Fibroblast of the conjunctiva (primary cell): Measurements from ENCODE around the gene CEP112.

ENCODE experiments used
- DNase-seq: peaks from one replicate; pipeline ENCODE4 v3.0.0-alpha.2; 2010; ENCODE audit warnings: low read depth

Gene CEP112

GRCh38 chr17:65988451-65988850 is 203.5 kb downstream of the CEP112 start:
- DNase-seq, result no peak

DNA sequence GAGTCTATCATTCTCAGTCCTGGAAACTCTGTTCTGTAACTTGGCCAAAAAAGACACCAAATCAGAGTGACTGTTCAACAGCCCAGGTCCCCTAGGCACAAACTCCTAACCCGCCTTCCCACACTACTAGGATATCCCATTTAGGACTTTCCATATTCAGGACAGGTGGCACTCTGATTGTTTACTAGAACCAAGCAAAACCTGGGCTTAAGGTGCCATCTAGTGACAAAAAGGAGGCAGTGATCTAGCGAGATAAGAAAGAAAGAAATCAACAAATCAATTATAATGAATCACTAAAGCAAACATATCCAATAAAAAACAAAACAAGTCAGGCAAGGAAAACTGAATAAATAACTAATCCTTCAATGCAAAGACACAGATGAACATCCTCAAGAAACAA is 203.9 kb downstream of the CEP112 start:
- DNase-seq, result peak; percentile 18

- DNase-seq, result no peak
Observed at GRCh38 chr17:65985571-65985970, 206.4 kb downstream of the CEP112 start.

DNA sequence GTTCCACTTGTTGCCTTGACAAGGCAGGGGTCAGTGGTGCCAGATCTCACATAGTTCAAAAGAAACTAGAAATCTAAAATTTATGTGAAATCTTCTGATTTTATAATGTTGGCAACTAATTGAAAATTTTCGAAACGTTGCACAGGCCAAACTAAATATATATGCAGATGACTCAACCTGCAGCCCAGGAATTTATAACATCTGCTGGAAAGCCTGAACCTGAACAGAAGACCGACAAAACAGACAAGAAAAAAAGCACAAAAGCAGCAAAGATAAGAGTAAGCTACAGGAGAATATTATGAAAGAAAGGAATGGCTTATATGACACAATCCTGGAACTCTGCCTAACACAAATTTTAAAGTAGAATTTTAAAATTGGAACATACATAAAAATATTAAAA is 207.6 kb downstream of the CEP112 start:
- peak; percentile 4 for DNase-seq

DNA sequence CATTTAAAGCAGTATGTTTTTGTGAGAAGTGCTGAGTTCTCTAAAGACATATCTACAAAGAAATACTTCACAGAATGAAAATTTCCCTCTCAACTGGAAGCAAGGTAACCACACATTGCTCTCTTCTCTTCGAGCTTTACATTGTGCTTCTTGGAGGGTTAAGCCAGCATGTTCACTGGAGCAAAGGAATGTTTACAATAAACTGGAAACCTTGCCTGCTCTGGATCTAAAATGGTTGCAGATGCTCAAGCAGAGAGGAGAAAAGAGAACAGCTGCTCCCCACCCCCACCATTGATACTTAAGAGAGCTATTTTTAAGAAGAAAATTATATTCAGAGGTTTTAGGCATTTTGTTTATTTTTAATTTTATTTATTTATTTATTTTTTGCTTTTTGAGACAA is 213.1 kb downstream of the CEP112 start:
- peak; percentile 17 for DNase-seq

- no peak for DNase-seq
Observed at GRCh38 chr17:65977041-65977440, 214.9 kb downstream of the CEP112 start.

DNA sequence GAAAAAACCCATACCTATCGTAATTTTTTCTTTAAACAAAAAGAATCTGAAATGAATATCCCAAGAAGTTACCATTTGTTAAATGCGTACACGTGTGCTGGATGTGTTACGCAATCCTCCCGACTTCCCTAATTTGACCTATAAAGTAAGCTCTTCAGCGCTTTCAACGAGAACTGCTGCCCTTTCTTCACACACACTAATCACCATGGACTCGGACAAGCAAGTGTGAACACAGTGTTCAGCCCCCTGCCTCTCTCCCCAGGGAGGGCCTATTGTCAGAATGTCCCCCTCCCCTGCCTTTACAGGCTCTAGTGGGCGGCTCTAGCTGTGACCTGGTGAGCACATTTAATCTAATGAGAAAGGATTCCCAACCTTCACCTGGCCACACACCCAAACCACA is 216.1 kb downstream of the CEP112 start:
- no peak for DNase-seq

GRCh38 chr17:65973237-65973636 is 218.7 kb downstream of the CEP112 start:
- no peak for DNase-seq

- DNase-seq, result no peak
Observed at GRCh38 chr17:65967372-65967771, 224.6 kb downstream of the CEP112 start.

DNA sequence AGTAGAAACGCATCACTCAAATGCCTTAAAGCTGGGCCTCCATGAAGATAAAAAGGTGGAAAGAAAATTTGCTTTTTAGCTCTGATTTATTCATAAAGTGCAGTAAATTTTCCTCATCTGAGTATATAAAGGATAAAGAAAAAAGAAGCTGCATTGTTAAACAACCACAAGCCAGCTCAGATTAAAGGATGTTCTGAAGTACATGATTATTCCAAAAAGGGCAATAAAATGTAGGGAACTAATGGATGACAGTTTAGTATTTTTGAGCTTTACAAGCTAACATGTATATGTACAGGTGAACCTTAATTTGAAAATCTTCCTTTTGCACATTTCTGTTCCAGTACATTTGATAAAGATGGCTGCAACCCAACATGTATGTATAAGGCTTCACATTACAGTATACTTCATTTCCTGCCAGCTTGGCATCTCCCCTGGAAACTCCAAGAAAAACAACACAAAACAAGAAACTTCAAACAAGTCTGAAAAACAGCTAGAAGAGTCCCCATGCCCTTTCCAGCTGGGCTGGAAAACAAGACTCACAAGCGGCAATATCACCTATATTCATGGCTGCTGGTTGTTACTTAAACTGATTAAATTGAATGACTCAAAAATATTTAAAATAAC is 225.7 kb downstream of the CEP112 start:
- DNase-seq, result peak; percentile 3

GRCh38 chr17:65963179-65963578 is 228.8 kb downstream of the CEP112 start:
- DNase-seq, result no peak

- DNase-seq, result no peak
Observed at GRCh38 chr17:65959630-65960029, 232.3 kb downstream of the CEP112 start.

DNA sequence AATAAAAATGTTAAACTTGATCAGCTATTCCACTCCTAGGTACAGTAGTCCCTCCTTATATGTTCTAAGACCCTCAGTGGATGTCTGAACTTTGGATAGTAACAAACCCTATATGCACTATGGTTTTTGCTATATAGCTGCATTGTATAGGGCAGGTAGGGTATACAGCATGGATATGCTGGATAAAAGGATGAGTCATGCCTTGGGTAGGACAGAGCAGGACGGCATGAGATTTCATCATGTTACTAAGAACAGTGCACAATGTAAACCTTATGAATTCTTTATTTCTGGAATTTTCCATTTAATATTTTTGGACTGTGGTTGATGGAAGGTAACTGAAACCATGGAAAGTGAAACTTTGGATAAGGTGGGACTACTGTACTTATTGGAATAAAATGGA is 235.1 kb downstream of the CEP112 start:
- DNase-seq, result no peak

GRCh38 chr17:65954148-65954449 is 237.8 kb downstream of the CEP112 start:
- no peak for DNase-seq

DNA sequence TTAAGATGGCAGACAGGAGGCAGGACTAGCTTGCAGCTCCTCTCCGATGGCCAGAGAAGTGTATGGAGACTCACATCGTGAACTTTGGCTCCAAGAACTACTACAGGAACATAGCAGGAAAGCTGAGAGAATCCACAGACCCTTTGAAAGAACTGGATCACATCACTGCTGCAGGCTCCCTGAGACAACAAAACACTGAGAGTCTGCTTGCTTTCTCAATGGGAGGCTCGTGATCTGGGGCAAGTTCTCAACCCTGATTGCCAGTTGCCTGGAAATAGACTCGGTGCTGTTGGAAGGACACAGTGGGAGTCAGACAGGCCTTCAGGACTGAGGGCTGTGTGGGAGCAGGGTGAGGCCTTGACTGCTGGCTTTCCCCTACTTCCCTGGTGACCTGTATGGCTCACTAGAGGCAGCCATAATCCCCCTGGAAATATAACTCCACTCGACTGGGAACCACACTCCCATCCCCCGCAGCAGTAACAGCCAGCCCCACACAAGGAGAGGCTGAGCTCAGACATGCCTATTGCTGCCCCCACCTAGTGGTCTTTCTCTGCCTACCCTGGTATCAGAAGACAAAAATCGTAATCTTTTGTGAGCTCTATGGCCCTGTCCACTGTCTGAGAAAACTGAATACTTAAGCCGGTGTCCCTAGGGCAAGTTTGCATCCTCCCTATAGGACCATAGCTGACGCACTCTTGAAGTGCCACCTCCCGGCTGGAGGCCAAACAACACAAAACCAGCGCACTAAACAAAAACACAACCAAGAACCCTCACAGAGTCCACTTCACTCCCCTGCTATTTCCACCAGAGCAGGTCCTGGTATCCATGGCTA is 238.4 kb downstream of the CEP112 start:
- no peak for DNase-seq

DNA sequence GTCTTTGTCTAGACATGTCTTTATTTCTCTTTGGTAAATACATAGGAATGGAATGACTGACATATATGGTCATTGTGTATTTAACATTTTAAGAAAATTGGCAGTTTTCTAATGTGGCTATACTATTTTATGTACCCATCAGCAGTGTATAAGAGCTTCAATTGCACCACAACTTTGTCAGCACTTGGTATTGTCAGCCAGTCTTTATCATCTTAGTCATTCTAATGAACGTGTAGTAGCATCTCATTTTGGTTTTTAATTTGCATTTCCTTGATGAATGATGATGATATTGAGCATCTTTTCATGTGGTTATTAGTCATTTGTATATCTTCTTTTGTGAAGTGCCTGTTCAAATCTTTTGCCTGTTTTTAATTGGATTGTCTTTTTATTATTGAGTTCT is 239.3 kb downstream of the CEP112 start:
- DNase-seq, result no peak

- no peak for DNase-seq
Observed at GRCh38 chr17:65952015-65952414, 239.9 kb downstream of the CEP112 start.

DNA sequence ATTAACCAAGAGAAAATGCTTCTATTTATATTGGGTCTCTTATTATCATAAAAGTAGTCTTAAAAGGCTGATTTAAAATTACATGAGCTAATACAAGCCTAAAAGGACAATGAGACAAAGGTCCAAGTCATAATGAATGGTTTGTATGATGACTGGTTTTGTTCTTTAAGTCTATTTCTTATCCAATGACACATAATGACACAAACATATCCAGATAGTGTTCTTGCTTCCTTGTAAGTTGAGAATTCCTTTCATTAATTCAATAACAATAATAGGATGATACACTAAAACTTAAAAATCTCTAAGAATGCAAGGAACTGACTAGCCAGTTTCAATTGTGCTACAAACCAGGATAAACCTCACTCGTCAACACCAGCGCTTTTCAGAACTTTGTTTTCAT is 244.1 kb downstream of the CEP112 start:
- no peak for DNase-seq

GRCh38 chr17:65942592-65942991 is 249.3 kb downstream of the CEP112 start:
- no peak for DNase-seq

GRCh38 chr17:65941356-65941899 is 250.5 kb downstream of the CEP112 start:
- DNase-seq, result no peak

- no peak for DNase-seq
Observed at GRCh38 chr17:65936013-65936412, 255.9 kb downstream of the CEP112 start.

GRCh38 chr17:65933290-65933689 is 258.6 kb downstream of the CEP112 start:
- DNase-seq, result no peak

DNA sequence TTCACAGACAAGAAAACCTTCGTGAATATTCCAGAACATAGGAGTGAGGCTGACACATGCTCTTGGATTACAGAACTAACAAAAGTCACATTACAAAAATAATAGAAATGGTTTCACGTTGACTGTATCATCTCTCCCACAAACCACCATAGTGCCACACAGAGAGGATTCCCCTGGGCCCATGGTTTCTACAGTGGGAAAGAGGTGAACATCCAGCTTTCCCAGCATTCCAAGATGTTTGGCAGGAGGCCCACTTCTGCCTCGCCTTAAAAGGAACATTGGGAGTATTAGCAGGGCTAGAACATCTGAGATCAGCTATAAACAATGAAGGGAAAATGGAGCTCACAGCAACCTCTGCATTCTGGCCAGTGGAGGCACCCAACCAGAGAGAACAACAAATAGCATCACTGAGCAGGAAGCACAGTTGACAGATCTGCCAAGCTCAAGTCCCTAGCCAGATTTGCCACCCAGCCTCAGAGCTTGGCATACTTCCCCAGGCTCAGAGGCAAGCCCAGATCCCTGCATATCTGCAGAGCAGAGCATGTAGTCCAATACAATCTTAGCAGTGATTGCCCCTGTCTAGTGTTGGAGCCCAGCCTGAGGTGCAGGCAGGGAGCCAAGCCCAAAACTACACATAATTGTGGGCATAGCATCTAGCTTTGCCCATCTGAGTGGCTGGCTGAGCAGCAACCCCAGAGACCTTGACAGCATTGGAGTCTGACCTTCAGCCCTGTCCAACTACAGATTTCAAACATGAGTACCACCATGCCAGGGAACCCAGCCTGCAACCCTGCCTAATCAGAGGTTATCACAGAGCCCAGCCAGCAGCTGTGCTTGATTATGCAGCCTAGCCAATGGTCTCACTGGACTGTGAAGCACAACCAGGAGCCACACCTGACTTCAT is 260.4 kb downstream of the CEP112 start:
- no peak for DNase-seq
